Stimulated activated CD4-positive, alpha-beta T cell treated with anti-CD3 and anti-CD28 coated beads, Interleukin-15, amount 100 ng/mL, for 48 hours (primary cell): ENCODE measurements around the gene LCN1.
A peak's percentile ranks its signal among the peaks of the same experiment; 100 is the strongest.

Source experiments
- DNase-seq, 2 donors: peaks; one replicate each; pipeline ENCODE4 v3.0.0-alpha.2; 2020; ENCODE audit warnings: low read depth in 2 of 2

The LCN1 gene

DNA sequence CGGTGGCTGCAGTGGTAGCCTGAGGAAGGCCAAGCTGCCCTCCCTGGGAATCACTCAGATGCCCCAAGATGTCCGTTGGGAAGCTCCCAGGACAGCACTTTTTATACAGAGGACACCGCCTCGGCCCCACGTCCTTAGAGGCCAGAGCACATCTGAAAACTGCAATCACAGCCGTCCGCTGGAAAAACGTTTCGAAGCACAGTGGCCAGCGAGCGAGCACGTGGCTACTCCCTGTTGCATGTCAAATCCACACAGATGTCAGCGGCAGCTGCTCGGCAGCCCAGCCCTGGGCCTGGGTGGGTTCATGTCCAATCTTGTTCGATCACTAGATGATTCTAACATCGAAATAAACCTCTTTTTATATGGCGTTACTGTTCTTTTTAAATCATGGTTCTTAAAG, 32.7 kb upstream of the LCN1 start:
- no peak for DNase-seq

DNA sequence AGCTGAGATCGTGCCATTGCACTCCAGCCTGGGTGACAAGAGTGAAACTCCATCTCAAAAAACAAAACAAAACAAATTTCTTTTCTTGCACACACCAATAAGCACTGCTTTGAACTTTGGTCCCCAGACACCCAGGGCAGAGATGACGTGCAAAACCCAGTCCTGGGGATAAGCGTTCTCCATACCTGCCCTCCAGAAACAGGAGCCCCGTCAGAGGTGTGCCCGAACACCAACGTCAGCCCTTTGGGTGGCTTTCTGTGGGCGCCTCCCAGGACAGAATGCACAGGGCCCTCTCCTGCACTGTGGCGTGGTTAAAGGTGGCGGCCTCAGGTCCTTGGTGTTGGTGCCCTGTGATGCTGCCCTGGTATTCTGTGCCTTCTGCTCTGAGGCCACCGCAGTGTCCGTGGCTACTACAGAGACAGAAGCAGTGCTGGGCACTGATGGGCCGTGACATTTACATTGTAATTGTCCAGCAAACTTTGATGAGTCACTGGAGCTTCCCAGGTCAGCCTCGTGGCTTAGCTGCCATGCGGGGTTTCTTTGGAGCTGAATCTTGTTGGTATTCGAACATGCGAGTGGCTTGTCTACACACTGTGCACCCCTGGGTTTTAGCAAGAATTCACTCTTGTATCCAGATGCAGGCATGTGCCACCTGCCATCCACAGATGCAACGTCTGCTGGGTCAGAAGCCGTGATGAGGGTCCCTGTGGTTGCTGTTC, 31.9 kb upstream of the LCN1 start:
- DNase-seq: no peak

DNA sequence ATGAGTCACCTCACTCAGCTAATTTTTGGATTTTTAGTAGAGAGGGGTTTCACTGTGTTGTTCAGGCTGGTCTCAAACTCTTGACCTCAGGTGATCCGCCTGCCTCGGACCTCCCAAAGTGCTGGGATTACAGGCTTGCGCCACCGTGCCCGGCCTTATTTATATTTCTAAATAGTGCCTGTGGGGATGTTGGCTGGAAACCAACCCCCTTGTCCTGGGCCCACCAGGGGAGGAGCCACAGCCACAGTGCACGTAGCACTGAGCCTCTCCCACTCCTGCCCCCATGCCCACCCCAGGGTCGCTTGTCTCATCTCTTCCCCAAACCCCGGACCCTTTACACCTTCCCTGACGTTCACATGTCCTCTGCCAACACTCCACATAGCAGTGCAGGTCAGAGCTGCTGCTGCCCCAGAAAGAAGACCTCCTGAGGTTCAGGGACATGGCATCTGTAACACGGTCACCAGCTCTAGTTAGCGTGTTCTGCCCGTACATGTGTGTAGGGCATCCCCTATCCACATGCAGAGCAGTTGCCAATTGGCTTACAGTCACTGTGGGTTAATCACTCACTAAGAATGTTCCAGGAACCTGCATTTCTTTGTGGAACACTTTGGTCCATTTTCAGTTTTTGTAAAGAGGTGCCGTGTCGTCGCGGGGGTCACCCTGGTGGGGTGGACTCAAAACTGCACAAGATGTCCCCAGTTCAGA, 30.9 kb upstream of the LCN1 start:
- DNase-seq: no peak

DNA sequence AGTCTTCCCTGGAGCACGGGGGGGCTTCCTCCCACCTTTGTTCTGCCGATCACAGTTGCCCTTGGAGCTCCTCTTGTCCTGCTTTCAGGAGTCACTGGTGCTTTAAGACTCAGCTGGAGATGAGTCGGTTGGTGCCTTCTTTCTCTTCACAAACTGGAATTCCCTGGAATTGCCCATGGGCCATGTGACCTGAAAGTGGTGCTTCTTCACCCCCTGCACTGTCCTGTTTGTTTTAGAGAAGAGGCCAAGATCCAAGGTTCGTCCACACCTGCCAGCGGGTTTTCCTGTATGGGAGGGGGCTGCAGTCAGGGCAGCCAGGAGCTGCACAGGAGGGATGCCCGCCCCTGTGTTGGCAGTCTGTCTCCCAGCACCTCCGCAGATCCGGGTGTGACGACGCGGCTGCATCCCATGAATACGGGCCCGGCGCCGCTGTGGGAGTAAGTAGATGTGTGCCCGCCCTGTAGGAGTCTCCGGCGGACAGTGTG, 30.2 kb upstream of the LCN1 start:
- DNase-seq: no peak

DNA sequence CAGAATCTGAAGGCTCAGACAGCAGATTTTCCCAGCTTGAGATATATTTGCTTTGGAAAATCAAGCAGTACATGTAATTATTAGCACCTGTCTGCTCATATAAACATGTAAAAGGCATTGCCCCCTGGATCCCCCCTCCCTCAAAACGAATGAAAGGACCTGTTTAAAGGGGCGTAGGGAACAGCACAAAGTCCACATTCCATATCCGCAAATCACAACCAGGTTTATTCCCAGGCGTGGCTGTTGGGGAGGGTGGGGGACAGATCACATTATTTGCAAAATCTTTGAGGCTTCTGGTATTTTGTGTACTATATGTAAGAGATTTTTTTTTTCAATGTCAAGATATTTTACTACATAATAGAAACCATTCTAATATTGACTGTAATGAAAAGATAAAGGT, 29.5 kb upstream of the LCN1 start:
- no peak for DNase-seq

DNA sequence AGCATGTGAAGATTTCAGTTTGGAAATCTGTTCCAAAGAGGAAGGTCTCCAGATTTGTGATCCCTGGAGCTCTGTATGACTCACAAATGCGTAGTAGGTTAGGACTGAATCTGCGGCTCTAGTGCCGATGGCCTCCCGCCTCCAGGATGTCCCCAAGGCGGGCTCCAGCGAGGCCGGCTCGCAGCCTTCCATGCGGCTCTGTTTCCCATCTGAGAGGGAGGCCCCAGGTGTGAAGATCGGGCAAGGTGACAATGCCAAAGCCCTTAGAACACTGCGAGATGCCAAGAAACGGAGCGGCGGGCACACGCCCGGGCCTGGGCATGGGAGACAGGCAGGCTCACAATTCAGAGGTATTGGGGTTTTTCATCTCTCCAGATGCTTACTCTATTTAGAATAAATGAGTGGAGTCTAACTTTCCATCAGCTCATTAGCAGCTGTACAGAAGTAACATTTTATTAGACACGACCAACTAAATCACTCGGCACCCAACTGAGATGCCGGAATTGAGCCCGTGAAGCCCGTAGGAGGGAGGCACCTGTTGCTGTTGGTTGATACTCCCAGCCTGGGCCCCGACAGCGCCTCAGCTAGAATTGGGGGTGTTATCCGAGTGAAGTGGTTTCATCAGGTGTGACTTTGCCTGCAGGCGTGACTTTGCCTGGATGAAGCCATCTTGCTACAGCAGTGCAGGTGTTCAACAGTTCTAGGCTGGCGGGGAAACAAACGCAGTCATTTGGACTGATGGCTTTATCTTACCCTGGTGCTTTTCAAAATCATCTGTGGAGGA, 28.2 kb upstream of the LCN1 start:
- no peak for DNase-seq

DNA sequence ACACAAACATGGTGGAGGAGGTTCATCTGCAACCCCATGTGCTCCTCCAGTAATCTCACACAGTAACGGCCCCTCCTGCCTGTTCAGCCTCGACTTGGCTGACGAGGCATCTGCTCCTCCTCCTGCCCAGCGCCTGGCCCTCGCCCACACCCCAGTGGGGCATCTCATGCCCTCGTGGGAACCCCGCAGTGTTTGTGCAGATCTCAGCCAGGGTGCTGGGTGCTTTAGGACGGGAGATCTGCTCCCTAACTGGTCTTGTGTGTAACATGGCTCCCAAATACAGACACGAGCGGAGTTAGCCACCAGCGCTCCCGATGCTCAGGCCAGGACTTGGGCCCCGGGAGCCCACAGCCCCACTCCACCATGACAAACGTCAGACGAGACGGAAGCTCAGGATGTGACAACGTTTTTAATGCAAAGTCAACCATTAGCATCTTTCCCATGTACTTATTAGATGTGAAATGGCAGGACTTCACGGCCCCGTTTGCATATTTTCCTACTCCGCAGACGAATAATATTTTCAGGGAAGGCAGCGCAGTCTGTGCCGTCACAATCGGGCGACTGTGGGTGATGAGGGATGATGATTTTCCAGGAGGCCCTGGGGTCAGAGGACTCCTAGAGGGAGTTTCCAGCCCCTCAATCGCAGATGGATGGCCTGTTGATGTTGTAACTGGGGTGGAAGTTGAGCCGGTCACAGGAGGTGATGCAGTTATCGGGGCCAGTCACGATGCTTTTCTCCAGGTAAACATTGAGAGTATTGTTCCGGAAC, 26.3 kb upstream of the LCN1 start:
- no peak for DNase-seq

DNA sequence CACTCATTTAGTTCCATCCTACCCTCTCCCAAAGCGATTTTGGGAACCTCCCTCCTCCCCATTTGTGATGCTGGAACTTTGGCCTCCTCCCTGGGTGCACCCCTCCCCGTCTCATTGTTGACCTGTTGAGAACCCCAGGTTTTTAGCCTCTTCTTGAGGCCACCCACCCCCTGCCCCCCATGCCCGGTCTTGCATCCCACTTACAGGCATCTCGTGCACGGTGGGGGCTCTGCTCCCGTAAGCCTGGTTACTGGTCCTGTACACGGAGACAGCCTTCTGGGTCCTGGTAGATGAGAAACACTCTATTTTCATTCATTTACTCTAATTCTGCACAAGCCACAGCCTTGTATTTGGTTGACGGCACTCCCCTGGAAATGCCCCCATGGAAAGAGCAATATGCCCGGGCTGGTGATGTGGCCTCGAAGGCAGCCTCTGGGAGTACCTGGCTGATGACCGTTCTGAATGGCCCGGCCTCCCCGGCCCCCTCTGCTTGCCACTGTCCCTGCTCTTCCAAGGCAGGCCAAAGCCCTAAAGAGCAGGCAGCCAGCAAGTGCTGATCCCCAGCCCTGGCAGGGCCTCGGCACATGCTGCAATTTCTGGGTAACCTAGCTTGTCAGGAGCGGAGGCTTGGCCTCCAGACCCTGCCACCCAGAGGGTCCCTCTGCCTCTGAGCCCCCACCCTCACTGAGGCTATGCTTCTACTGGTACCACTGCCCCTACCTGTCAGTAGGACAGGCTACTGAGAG, 22.7 kb upstream of the LCN1 start:
- DNase-seq: no peak

DNA sequence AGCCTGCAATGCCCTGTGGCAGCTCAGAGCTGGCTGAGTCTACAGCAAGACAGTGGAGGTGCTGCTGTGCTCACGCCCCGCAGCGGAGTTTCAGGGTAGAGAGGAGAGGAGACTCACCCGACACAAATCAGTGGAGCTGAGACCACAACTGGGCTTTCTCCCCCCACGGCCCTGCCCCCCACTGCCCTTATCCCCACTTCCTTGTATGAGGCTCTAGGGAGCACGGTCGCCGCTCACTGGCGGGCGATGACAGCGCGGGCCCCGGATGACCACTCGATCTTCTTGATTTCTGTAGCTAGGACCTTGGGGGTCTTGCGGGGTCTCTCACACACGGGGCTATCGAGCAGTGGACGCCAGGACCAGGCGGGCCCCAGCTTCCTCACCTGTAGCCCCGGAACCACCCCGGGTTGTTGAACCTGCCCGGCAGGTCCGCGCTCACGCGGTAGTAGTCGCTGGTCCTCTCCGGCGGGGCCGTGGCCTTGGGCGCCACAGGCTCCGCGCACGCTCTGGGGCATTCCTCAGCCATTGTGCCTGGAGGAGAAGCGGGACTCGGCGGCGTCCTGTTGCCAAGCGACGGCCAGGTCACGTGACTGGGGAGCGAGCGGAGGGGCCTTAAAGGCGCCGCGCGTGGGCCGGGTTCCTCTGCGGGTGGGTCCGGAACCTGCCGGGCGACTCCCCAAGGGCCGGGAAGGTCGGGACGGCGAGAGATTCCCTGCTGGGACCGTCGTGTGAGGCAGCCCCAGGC, 21.7 kb upstream of the LCN1 start:
- peak; percentile 67 to 85 for DNase-seq

DNA sequence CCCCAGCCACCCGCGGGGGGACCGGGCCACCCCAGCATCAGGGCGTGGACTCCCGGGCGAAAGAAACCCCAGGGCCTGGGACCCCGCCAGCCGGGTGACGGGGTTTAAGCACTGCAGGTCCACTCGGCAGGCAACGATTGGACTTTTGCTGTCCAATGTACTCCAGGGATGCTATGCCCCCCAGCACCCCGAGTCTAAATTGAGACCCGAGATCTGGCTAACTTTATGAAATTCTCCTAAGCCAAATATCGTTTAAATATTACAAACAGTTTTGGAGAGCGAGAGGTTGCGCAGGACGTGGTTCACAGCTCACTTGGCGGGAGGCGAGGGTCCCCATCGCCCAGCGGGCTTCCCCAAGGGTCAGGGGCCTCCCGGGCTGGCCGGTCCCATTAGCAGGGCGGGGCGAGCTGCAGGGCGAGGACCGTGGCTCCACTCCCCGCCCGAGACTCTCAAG, 21.1 kb upstream of the LCN1 start:
- no peak for DNase-seq

DNA sequence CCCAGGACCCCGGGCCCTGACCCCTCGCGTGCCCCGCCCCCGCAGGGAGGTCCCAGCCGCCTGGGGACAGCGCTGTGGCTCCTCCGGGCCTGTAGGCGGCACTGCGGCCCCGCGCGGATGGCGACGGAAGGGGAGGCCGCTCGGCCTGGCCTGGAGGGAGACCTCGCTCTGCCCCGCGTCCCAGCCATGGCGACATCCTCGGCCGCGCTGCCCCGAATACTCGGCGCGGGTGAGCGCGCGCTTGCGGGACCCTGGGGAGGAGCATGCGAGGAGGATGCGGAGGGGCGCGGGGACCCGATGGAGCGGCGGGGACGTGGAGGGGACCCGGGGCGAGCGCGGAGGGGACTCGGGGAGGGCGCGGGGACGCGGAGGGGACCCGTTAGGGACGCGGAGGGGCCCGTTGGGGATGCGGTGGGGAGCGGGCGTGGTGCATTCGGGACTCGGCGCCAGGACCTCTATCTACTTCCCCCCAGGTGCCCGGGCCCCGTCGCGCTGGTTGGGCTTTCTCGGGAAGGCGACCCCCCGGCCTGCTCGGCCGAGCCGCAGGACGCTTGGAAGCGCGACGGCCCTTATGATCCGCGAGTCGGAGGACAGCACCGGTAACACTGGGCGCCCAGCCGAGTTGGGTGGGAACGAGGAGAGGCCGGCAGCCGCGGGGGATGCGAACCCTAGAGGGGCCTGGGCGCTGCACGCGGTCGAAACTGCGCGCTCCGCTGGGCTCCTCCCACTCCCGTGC, 20.5 kb upstream of the LCN1 start, which contains the start of gene MRPS2:
MRPS2 (plus strand) TSS at position 158 of the 736 bp plus-strand sequence; CDS start at position 187, 29 bp downstream.
- DNase-seq: peak; percentile 66 to 82

DNA sequence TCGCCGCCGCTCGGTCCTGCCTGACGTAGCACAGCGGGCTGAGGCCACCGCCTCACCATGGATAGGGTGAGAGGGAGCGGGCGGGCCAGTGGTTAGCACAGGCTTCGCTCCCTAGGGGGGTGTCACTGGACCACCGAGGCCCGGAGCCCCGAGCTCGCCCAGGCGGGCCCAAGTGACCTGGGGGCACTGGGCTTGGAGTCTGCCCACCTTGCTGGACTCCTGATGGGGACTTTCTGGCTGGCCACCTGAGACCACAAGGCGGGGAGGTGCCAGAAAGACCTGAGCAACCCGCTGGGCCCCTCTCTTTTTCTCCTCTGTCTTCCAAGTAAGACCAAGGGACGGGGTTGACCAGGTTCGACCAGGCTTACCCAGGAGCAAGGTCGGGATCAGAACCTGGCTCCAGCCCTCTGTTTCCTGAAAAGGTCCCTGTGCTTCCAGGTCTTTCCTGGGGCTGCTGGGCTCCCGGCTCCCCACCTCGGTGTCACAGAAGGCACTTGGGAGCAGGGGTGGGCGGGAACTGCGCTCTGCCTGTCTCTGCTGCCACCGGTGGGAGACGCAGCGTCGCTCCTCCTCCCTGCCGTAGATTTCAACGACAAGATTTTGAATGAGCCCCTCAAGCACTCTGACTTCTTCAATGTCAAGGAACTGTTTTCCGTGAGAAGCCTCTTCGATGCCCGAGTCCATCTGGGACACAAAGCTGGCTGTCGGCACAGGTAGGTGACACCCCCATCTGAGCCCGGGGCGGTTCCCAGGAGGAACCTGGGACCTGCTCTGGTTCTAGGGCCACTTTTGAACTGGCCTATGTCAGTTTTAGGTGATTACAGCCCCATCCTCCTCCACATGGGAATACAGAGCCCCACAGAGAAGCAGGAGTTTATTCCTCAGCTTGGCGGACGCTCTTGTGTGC, 19.7 kb upstream of the LCN1 start:
- peak in 1 of 2 donors; percentile 14 for DNase-seq

DNA sequence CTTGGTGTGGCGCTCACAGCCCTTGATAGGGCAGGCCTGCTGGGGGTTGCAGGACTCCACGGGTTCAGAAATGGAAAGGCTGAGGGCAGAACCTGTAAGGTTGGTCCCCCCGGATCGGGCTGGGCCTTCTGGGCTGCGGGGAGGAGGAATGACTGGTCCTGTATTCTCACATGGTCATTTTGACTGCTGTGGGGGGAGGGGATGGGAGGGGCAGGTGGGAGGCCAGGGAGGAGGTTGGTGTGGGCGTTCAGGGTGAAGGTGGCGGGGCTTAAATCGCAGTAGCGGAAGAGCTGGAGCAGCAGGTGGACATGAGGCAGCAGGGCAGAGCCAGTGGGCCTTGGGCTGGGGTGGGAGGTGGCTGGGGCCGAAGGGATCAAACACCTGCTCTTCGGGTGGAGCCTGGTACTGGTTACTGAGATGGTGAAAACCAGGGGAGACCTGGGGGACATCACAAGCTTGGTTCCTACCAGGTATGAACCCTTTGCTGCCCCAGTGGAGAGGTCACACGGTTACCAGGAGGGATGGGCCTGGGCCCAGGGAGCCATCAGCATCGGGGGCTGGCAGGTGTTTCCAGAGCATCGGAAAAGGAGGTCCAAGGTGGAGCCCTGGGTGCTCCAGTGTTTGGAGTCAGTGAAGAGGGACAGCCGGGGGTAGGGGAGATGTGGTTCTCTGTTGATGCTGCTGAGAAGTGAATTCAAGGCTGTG, 18.9 kb upstream of the LCN1 start:
- DNase-seq: no peak

DNA sequence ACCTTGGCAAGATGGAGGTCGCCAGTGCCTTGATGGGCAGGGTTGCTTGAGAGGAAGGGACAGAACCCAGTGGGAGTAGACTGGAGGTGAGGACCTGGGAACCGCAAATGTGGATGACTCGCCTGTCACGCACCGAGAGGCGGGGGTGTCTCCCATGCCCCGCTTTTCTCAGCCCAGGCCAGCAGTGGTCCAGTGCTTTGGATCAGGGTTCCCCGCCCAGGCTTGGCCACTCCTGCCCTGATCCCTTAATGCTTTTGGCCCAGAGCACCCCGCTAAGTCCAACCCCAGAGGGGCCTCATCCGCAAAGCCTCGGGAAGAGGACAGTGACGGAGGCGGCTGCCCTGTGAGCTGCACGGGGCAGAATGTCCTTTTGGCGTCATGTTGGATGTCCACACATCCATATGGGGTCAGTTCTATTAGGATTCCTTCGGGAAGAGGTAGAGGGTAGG, 18.3 kb upstream of the LCN1 start:
- DNase-seq: no peak

DNA sequence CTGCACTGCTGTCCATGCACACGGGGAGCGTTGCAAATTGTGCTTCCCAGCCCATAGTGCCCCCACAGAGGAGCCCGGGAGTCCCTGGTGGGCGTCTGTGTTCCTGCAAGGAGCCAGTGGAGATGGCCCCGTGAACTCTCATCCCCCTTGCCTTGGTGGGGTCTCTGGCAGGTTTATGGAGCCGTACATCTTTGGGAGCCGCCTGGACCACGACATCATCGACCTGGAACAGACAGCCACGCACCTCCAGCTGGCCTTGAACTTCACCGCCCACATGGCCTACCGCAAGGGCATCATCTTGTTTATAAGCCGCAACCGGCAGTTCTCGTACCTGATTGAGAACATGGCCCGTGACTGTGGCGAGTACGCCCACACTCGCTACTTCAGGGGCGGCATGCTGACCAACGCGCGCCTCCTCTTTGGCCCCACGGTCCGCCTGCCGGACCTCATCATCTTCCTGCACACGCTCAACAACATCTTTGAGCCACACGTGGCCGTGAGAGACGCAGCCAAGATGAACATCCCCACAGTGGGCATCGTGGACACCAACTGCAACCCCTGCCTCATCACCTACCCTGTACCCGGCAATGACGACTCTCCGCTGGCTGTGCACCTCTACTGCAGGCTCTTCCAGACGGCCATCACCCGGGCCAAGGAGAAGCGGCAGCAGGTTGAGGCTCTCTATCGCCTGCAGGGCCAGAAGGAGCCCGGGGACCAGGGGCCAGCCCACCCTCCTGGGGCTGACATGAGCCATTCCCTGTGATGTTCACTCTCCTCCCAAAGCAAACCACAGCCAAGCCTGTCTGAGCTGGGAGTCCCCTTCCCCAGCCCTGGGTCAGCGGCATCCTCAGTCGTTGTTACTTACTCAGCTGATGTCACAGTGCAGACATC, 17.6 kb upstream of the LCN1 start:
- no peak for DNase-seq
